Esophagus muscularis mucosa (tissue), 3 donors: Measurements from ENCODE around the gene SLC27A1.

ENCODE experiments used
- POLR2AphosphoS5 ChIP-seq, 2 donors: sonication (generic); formaldehyde crosslinking; IDR thresholded peaks; one replicate each; pipeline ENCODE4 v1.6.1; 2017; ENCODE audit warnings: antibody characterized with exemption in 2 of 2
- TF ChIP-seq, protein P1 (sequence below), 3 experiments: fragments of 200-600 bp in 2 of 3; fragments of 450-650 bp in 1 of 3; sonication (generic) in 2 of 3; IDR thresholded peaks; one replicate each; pipeline ENCODE4 v1.5.1; 2017 to 2019; ENCODE audit warnings: antibody characterized with exemption in 3 of 3, mild to moderate bottlenecking in 2 of 3, moderate library complexity in 1 of 3

- no peak for TF ChIP-seq POLR2AphosphoS5 (IDR thresholded peaks at IDR 0.05)
- TF ChIP-seq, protein P1, sequence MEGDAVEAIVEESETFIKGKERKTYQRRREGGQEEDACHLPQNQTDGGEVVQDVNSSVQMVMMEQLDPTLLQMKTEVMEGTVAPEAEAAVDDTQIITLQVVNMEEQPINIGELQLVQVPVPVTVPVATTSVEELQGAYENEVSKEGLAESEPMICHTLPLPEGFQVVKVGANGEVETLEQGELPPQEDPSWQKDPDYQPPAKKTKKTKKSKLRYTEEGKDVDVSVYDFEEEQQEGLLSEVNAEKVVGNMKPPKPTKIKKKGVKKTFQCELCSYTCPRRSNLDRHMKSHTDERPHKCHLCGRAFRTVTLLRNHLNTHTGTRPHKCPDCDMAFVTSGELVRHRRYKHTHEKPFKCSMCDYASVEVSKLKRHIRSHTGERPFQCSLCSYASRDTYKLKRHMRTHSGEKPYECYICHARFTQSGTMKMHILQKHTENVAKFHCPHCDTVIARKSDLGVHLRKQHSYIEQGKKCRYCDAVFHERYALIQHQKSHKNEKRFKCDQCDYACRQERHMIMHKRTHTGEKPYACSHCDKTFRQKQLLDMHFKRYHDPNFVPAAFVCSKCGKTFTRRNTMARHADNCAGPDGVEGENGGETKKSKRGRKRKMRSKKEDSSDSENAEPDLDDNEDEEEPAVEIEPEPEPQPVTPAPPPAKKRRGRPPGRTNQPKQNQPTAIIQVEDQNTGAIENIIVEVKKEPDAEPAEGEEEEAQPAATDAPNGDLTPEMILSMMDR (IDR thresholded peaks at IDR 0.05): no peak
Measured at GRCh38 chr19:17490411-17490810, 20.1 kb downstream of the SLC27A1 start.
